Activated CD8-positive, alpha-beta memory T cell treated with anti-CD3 and anti-CD28 coated beads for 1 hour (primary cell): ENCODE measurements around the gene DPF3.

Experiments used
- DNase-seq, 2 donors: peaks; one replicate each; pipeline ENCODE4 v3.0.0-alpha.2; 2020; ENCODE audit warnings: low read depth in 1 of 2; ENCODE audit errors: extremely low read depth in 1 of 2

The DPF3 gene

DNA sequence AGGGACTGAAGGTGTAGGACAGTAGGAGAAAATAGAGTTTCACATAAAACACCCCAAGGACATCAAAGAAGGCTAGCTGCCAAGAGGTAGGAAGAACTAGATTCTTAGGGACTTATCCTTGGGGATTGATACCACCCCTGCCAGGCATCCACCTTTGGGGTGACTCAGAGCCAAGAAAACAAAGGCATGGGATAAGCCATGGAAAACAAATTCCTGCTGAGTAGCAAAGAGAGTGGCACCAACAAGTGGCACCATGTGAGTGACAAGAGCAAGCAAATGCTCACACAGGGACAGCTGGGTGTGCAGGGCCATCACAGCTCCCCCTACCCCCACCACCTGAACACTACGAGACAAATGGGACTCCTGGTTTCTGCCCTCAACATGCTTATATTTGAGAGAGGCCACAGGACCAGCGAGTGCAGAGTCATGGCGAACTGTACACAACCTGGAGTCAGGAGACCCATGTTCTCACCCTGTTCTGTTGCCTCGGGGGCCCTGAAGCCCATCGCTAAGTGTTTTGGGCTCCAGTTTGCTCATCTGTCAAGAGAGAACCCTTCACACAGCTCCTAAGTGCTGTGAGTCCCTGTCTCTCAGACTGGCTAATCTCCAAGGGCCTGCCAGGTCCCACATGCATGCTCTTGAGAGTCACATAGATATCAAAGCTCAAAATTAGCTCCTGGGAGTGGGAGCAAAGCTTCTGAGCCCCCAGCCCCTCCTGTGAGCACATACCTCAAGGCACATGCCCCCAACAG lies 91.9 kb downstream of the DPF3 start:
- DNase-seq: no peak

DNA sequence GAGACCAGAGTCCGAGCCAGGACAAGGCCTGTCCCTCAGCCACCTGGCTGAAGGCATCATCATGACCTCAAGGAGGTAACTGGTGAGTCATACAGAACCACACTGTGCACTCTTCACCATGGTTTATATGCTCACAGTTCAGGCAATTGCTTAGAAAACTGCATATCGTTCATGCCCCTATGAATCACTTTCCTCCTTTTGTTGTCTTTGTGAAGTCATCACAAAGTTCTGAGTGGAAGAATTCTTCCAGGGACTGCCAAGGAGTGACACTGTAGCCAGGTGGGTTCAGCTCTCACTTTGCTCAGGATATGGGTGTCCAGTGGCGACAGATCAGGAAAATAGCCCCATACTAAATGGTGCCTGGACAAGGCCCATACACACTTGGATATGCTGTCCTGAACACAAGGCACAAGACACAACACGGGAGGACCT lies 92.5 kb downstream of the DPF3 start:
- DNase-seq: no peak

DNA sequence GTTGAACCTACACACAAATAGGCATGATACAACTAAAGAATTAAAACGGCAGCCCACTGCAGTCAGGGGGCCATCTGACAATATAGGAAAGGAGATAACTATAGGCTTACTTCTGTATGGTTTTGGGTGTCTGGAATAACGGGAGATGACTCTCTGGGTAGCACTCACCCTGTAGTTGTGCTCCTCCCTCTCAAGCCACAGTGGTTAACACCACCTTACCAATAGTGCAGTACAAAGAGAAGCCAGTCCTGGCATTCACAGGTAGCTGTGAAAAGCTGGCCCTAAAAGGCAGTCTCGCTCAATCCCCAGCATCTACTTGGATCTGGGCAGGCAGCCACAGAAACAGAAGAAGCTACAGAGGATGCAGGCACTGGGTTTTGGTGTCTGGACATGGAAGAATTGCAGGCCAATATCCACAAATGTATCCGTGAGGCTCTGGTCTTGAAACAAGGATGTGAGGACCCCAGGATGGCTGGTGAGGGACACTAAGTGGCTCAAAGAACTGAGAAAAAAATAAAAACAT lies 93.0 kb downstream of the DPF3 start:
- DNase-seq: no peak

DNA sequence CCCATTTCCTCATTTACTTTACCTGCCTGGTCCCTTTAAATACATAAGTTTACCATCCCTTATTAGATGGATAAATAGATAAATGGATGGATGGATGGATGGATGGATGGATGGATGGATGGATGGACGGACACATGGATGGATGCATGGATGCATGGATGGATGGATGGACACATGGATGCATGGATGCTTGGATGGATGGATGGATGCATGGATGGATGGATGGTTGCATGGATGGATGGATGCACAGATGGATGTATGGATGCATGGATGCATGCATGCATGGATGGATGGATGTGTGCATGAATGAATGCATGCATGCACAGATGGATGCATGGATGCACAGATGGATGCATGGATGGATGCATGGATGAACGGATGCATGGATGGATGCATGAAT lies 93.6 kb downstream of the DPF3 start:
- DNase-seq: no peak

DNA sequence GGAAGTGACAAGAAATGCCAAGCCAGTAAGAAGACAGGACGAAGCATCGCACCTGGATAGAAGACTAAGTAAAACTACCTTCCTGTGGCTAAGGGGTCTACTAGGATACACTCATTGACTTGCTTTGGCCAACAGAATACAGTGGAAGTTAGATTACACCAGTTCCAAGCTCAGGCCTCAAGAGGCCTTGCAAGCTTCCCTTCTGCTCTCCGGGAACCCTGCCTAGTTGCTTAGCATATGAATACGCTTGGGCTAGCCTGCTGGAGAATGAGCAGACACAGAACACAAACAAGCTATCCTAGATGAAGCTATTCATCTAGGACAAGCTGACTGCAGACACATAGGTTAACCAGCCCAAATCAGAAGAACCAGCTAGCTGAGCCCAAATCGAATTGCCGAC lies 97.0 kb downstream of the DPF3 start:
- no peak for DNase-seq

DNA sequence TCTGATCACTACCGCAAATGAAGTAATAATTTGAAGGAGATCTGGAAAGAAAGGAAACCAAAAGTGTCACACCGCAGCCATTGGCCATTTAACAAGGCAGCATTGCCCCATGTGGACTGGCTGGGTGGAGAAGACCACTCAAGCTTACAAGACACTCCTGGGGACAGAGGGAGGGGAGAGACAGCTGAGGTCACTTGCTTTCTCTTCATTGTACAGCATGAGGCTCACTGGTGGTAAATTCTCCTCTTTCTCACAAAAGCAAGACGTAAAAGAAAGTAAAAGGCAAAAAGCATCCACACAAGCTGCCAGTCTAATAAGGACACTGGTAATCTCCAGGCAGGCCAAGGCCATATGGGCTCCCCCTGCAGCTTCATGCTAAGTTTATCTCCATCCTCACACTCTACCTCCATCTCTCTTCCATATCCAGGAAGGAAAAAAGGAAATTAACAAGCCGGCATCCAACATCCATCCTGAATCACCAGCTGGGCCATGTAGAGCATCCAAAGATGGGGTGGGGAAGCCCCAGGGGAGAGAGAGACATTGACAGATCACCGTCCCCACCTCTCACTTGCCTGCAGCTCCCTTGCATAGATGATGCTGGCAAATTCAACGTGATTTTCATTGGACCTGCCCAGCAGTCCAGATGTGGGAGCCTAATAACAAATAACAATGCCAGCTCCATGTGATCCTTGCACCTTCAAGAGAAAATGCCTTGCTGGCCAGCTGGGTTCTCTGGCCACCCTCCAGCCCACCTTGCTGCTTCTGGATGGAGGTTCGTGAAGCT lies 100.6 kb downstream of the DPF3 start:
- no peak for DNase-seq

DNA sequence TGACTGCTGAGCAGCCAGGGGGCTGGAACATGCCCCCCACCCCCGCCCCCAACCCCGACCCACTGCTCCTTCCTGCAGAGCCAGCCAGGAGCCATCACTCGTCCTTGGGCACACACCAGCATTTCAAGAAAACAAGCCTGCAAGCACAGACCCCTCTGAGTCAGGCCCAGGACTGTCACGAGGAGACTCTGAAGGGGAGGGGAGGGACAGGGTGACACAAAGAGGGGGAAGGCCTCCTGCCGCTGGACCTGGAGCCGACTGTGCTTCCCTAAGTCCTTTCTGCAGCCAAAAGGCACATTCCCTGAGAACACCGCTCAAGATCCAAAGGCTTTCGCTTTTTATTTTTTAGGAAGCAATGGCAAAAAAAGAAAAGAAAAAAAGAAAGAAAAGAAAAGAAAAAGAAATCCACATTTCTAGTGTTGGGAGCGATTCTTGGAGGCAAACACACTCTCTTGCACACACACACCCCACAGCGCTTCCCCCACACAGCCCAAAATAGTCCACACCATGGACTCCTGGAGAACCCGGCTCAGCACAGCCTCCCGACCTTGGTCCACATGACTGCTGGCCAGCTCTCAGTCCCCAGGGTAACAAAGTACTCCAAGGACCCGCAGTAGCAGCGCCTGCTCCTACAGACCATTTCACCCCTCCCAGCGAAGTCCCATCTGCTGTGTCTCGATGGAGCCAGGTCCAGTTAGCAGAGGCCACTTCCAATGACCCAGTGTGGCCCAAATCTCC lies 101.7 kb downstream of the DPF3 start:
- DNase-seq: no peak

DNA sequence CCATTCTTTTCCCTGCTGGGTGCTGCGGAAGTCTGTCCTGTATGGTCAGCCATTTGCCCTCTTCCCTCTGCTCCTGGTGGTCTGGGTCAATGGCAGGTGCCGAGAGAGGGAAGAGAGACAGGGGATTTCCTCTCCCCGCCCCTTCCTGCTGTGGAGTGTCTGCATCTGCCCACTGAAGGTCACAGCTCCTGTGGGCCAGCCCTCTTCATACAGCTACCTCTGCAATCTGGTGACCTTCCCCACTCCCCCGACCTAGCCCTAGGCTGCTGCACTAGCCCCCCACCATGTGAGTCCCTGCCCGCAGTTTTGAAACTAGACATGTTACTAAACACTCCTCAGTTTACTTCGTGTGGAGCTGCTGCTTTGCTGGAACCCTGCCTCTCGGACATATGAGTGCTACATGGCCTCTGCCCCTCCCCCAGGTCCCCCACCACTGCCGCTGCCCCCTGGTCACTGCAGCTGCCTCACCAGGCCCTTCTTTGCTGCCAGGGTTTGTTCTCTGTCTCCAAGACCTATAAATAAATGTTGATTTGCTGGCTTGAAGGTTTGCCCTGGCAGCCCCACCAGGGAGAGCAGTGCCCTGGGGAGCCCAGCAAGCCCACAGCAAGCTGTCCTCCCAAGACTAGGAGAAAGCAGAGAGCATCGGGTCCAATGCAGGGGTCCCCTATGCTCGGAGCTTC lies 102.9 kb downstream of the DPF3 start:
- DNase-seq: no peak

DNA sequence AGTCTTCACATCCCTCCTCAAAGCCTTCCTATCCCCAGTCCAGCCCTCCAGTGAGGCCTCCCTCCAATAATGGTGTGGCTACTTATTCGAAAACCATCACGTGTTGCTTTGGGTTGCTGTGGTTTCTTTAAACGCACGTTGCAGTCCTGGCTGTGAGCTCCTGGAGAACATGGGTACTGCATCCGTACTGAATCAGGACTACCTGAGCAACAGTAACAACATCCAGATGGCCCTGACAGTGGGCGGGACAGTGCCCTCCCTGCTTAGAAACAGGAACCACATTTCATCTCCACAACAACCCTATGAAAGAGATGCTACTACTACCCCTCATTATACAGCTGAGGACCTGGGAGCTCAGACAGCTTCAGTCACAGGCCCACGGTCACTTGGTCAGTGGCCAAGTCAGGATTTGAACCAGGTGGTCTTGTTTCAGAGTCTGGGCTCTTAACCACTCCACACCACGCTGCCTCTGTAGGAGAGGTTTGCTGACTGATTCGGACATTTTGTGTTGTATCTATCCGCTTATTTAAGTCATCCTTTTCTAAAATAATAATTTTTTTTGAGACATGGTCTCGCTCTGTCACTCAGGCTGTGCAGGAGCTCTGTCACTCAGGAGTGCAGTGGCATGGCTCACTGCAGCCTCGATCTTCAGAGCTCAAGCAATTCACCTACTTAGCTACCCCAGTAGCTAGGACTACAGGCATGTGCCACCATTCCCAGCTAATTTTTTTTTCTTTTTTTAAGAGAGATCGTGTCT lies 104.8 kb downstream of the DPF3 start:
- no peak for DNase-seq

DNA sequence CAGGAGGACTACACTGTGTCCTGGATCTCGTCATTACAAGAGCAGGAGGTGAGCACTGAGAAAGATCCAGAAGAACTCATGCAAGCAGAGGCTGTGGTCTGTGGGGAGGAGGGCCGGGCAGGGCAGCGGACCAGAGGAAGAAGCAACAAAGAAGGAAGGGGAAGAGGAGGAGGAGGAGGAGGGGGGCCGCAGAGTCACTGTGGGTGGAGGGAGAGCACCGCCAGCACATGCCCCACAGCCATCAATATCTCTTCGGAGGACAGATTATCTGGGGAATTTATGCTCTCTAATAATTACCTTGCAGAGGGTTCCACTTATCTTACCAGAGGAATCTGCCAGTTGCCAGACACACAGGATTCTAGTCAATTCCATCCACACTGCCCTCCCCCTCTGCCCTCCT lies 105.6 kb downstream of the DPF3 start:
- DNase-seq: no peak

DNA sequence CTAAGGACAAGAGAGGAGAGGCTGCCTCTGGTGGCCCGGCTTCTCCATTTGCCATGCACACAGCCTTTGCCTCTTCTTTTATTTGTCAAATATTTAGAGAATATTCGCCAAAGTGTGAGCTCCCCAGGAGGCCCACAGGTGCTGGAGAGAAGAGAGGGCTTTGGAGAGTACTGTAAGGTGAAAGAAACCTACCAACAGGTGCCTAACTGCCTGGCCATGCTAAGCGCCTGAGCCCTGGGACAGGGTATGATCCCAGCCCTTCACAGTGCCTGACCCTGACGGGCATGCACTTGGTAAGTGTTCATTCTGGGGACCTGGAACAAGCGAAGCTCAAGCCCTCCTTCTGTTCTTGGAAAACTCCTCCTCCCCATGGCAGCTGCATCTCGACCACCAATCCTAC lies 106.1 kb downstream of the DPF3 start:
- no peak for DNase-seq

DNA sequence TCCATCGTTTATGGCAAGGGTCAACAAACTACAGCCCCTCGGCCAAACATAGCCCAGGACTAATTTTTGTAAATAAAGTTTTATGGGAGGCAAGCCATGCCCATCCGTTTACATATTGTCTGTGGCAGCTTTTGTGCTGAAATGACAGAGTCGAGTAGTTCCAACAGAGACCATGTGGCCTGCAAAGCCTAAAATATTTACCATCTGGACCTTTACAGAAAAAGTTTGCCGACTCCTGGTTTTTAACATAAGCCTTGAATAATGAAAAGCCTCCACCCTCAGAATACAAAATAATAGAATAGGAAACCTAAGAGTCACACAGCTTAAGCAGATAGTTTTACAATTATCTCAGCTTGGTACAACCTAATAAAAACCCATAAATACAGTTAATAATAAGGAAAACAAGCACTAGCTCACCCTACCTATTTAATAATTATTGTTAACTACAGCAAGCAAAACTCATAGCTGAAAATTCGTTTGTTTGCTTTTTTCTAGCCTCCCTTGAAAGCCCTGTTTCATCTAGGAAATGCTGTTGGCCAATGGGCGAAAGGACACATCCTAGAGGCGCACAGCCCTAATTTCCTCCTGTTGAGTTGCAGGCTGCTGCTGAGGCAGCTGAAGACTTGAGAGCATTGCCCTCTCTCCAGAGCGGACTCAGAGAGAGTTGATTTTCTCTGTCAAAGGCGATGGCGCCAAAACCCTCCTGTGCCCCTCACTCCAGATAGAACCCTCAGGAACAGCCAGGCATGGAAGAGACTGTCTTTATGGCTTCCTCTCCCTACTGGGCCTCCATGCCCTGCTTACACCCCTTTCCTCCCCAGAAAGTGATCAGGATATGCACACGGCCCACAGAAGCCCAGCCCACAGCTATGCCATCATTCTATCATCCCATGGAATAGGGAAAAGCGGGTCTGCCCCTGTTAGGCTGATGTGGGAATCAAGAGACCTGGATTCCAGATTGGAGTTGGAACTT lies 107.2 kb downstream of the DPF3 start:
- no peak for DNase-seq

DNA sequence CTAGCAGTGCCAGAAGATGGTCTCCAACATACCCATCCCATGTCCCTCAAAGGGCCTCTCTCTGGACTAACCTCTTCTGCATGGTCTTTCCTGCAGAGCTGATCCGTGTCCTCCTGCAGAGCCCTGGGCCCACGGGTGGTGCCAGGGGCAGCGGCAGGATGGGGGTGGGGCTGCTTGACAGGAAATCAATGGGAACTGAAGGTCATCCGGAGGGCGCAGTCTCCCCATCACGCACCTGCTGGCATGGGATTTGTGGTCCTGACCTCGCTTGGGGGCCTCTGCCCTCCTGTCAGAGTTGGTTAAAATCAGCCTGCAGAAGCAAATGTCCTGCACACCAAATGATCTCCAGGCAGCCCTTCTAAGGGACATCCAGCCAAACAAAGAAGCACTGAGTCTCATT lies 110.2 kb downstream of the DPF3 start:
- DNase-seq: no peak

DNA sequence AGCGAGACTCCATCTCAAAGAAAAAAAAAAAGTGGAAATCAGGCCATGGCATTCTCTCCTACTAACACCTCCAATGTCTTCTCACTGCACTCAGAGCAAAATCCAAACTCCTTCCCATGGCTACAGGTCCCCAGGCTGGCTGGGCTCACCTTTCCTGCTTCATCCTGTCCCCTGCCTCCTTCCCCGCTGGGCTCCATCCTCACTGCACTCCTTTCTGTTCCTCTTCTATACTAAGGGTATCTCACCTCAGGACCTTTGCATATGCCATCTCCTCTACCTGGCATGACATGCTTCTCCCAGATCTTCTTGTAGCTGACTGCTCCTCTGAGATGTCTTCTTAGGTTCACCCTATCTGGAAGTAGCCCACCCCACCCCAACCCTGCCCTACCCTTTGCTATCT lies 111.1 kb downstream of the DPF3 start:
- DNase-seq: no peak

DNA sequence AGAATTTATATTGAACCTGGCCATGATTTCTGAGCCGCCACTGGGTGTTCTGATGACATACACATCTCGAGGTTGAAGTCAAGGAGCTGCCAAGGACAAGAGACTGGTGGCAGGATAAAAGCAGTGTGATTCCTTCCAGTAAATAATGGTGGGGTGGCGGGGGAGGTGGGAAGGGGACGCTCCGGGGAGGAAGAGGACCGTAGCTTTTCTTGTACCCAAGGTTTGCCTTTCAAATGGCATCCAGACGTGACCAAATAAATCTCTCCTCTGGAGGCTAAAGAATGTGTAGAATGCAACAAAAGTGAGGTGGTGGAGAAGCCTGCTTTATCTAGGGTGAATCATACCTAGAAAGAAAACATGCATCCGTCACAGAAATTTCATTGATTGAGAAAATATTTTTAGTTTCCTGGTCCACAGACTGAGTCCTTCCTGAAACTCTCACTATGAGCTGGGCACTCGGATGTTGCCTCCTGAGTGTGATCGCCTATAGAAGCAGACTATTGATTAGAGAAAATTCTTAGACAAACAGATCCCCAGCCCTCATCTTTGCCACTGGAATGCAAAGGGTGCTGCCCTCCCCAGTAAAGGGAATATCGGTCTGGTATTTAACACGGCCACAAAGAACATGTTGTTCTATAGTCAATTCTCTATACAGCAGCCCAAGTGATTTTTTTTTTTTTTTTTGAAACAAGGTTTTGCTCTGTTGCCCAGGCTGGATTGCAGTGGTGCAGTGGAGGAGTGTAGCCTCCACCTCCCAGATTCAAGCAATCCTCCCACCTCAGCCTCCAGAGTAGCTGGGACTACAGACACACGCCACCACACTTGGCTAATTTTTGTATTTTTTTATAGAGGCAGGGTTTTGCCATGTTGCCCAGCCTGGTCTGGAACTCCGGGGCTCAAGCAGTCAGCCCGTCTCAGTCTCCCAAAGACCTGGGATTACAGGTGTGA lies 112.1 kb downstream of the DPF3 start:
- no peak for DNase-seq

DNA sequence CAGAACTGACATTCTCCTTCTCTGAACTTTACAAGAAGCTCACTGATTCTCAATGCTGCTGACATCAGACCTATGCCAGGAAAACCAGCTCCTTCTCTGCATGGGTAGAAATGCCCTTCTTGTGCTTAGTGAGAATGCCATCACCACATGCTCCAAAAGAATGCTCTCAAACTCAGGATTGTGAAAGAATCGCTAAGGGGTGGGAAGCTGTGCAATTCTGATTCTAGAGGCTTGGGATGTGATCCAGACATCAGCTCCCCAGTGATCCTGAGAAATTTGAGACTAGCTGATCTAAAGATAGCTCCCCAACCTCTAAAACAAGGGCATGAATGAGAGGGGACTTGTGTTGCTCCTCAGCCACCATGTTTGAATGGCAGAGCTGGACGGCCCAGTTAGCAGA lies 113.2 kb downstream of the DPF3 start:
- no peak for DNase-seq

DNA sequence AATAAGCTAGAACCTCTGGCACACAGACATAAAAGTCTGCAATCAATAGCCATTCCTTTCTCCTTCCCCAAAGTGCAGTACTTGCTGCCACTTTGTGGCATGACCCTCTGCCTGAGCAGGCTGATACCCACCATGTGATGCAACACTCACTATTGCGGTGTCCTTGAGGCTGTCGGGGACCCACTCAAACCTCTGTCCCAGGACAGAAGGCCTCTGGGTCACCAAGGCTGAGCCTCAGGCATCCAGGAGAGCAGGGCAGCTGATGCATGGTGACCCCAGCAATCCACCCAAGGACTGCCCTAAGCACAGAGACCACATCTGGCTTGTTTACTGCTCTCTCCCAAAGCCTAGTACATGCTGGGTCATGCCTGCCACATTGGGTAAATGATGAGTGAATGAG lies 114.2 kb downstream of the DPF3 start:
- no peak for DNase-seq

DNA sequence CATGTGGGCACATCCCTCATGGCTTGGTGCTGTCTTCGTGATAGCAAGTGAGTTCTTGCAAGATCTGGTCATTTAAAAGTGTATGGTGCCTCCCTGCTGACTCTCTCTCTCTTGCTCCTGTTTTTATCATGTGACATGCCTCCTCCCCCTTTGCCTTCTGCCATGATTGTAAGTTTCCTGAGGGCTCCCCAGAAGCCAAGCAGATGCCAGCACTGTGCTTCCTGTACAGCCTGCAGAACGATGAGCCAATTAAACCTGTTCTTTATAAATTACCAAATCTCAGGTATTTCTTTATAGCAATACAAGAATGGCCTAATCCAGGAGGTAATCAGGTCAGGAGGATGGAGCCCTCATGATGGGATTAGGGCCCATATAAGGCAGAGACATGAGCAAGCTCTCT lies 116.3 kb downstream of the DPF3 start:
- DNase-seq: no peak
